SW480 (cell line): ENCODE results near the gene SSR3.

ENCODE experiments used
- DNase-seq: peaks from one replicate; pipeline ENCODE4 v3.0.0-alpha.2; 2016; ENCODE audit warnings: low spot score

Gene SSR3

DNA sequence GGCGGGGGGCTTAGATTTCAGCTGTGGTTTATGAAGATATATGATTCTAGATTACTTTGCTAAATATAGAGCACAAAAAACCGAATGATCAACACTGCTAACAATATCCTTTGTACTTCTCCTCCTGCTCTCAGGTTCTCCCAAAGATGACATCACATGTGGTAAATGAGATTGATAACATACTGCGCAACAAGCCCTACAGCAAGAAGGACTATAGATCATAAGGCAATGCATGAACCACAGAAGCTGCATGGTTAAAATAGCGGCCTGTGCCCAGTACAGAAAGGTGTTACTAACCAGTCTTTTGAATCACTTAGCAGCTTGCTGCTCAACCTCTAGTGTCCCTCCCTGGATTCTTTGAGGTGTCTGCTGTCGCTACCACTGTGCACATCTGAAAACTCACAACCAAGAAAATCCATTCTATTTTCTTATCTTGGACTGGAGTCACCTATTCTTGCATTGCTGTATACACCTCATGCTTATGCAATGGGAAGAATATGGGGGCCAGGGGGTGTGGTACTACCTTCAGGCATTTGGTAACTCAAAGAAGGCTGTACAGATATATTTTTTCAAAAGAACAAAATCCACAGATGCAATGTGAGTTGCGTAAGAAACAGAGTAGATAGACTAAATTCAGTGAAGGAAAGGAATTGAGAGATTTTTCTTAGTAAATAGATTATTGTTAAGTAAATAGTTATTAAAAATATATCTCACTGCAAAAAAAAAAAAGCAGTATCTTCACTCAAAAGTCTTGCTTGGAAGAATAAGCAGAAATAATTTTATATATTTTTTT is 18.2 kb downstream of the SSR3 start:
- no peak for DNase-seq

DNA sequence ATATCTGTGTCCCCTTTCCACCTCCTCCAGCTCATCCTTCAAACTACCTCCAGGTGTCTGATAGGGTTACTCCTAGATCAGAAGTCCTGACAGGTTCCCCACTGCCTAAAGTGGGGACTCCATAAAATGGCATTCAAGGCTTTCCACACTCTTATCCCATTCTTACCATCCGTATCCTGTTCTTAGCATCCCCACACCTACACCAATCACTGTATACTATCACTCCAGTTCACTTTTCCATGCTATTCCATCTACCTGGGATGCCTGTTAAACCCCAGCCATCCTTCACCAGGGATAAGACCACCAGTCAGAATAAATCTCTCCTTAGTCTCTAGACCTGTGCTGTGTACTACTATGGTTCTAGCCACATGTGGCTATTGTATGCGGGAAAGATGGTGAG is 19.1 kb downstream of the SSR3 start:
- no peak for DNase-seq

DNA sequence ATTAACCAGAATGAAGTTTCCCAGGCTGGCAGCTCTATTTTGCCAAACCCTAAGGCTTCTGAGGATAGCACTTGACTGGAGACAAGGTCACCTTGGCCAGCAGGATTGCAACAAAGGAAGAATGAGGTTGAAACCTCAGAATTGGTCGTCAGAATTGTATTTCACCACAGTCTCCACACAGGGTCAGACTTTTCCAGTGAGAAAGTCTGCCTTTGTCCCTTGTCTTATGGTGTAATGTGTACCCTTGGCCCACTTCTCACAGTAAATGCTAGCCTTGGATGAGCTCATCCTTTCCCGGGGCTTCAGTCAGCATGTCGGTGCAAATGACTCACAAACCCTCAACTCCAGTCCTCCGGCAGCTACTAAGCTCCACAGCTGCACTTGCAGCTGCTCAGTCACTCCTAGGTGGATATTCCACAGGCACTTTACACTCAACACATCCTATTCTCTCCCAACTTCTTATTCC is 19.7 kb downstream of the SSR3 start:
- DNase-seq = peak; percentile 93

DNA sequence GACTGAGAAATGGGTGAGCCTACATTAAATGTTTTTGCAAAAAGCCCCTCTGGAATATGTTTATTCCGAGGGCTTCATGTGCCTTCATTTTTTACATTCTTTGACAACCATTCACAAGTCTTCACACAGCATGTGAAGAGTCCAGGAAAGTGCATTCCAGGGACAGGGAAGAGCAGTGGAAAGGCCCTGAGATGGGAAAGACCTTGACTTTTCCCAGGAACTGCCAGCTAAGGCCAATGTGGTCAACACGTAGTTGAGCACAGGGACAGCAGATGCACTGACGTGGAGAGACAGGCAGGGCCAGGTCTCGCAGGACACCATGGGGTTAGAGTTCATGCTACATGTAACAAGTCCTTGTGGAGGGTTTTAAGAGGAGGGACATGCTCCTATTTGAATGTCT is 21.7 kb downstream of the SSR3 start:
- no peak for DNase-seq

DNA sequence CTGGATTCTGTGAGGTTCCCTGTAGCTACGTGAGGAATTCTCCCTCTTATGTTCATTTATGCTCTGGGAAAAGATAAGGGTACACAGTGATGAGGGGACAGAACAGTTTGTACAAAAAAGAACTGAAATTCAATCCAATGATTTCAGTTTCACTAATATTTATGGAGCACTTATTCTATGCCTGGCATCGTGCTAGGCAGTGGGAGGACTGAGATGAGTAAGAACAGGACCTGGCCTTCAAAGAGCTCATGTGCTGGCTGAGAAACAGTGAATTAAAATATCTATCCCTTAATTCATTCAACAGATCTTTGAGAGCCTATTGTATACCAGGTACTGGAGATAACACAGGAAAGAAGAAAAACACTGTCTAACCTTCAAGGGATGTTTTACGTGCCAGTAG is 22.2 kb downstream of the SSR3 start:
- DNase-seq = no peak

DNA sequence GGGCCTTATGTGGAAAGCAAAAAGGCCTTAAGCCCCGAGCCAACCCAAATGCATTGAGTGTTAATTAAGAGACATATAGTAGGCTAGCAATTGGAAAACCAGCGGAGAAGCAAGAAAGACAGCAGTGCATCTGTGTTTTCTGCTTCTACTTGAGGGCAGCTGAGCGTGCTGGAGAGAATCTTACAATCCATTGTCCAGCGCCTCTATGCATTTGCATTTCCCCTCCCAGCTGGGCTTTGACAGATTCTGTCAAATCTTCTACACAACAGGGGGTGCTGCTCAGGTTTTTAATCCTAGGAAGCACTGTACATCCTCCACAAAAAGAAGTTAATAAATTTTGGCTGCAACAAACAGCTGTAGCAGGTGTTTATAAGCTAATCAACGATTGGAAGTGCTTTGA is 23.9 kb downstream of the SSR3 start:
- no peak for DNase-seq

DNA sequence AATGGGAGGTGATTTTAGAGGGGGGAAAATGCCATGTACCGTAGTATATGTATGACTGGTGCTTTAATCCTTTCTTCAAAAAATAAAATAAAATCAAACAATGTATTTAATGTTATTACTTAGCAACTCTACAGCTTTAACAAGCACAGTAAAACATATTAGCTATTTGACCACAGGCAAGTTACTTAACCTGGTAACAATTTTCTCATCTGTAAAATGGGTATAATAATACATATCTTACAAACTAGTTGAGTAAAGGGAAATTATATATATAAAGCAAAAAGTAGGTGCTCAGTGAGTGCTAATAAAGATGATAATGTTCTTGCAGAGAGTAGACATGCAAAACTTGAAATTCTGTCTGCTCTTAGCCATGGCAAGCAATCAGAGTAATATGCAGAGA is 27.9 kb downstream of the SSR3 start:
- DNase-seq = no peak

DNA sequence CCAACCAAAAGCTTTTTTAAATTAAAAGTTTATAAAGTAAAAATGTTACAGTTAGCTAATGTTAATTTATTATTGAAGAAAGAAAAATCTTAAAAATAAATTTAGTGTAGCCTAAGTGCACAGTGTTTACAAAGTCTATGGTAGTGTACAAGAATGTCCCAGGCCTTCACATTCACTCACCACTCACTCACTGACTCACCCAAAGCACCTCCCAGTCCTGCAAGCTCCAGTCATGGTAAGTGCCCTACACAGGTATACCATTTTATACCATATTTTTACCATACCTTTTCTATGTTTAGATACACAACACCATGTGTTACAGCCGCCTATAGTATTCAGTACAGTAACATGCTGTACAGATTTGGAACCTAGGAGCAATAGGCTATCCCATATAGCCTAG is 29.1 kb downstream of the SSR3 start:
- DNase-seq = no peak

DNA sequence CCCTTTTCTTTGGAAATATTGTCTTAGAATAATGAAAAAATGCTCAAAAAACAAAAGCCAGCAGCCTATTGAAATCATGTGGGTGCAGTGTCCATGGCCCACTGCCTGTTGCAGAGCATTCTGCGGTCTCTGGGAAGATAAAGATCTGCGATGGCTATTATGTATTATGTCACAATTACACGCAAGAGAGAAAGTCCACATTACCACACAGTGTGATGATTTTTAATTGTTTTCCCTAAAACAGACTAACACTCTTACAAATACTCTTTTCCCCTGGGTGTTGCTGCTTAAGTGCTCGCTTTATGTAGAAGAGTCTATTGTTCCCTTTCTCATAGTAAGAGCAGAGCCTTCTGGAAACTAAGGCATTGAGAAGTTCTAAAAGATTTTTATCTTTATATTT is 32.2 kb downstream of the SSR3 start:
- DNase-seq = no peak

DNA sequence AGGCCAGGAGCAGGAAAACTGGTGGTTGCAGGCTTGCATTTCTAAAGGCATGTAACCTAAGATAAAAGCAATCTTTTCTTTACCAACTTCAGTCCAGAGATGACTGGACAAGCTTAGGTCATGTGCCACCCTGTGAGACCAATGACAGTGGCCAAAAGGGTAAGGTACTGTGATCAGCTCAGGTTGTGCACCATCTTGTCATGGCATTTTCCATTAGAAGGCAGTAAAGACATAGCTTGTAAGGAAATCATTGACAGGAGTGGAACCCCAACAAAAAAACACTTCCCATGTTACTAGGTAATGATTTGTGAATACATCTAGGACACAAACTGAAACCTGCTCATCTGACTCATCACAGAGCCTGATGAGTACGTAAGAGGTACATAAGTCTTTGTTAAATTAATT is 35.2 kb downstream of the SSR3 start:
- no peak for DNase-seq

DNA sequence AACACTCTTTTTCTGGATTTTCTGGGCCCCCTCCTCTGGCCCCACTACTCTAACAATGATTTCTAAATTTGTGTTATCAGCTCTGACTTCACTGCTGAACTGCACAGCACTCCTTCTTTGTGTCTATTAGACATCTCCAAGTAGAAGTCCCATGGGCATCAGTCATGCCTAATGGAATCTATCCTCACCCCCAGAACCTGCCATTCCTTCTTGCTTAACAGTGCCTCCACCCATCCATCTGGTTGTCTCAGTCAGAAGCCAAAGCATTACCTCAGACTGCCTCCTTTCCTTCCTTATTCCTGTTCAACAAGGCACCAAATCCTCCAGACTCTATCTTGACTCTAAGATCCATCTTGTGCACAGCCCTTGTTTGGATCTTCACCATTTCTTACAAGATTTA is 36.2 kb downstream of the SSR3 start:
- no peak for DNase-seq

DNA sequence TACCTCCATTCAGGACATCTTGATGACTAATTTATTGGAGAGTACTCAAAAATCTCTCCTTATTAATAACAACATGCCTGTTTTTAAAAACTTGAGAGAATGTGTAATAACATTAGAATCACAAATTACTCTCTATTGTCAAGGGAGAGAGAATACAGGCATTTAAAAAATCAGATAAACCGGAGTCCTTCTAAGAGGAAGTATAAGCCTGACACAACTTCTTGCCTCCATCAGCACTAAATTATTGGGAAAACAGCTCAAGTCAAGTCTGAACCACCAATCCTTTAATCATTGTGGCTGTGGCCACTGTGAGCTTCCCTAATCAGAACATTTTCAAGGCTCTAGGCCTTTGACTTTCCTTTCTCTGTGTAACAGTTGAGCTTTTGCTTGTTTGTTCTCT is 38.0 kb downstream of the SSR3 start:
- DNase-seq = no peak

DNA sequence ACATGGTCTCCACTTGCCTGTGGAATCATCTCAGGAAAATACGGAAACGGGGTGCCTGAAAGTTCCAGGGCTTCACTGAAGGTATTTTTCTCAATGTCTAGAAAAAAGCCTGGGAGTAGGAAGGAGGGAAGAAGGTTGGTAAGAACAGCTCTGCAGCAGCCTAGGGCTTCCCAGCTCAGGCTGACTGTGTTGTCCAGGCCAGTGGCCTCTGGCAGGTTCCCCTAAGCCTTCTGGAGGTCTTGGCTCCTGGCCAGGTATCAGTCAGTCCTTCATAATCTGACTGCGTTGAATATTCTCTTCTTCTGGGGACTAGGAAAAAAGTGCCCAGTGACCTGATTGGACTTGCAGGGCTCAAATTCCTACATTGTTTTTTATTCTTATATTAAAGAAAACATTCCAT is 38.6 kb downstream of the SSR3 start:
- no peak for DNase-seq

DNA sequence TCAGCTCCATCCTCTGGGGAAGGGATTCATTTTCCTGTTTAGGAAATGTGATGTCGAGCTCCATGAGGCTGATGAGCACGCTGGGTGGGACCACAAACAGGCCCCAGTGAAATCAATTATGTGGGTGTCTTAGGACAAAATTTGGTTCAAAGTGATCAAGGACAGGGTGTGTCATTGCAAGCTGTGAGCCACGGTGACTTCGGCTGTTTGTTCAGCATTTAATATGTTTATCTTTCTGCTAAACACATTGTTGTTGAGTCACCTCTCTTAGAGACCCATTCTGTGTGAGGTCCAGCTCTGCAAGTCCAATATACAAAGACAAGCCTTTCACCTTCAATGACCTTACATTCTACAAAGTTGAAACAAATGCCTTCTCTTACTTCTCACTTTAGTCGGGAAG is 41.3 kb downstream of the SSR3 start:
- peak; percentile 52 for DNase-seq

DNA sequence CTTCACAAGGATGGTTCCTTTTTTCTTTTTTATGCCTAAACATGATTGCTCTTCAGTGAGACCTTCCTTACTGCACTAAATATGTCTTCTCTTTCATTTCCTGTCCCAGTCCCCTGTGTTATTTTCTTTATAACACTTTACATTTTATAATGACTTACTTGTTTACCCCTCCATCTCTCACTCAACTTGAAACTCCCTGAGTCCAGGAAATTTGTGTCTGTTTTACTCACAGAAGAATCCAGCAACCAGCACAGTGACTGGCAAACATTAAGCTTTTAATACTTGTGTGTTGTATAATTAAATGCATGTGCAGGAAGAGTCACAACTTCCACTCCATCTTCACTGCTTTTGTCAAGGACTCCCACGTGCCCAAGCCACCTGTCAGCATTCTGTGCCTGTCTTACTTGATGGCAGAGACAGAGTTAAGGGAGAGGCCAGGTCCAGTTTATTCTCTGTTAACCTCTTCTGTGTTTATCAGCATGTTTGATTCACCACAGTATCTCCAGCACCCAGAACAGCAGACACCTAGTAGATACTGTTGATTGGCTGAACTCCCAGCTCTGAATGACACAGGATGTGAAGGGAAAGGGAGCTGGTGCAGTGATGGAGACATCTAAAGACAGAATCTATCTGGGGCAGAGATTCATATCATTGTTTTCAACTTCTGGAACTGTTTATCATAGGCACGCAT is 42.8 kb downstream of the SSR3 start:
- DNase-seq = no peak

DNA sequence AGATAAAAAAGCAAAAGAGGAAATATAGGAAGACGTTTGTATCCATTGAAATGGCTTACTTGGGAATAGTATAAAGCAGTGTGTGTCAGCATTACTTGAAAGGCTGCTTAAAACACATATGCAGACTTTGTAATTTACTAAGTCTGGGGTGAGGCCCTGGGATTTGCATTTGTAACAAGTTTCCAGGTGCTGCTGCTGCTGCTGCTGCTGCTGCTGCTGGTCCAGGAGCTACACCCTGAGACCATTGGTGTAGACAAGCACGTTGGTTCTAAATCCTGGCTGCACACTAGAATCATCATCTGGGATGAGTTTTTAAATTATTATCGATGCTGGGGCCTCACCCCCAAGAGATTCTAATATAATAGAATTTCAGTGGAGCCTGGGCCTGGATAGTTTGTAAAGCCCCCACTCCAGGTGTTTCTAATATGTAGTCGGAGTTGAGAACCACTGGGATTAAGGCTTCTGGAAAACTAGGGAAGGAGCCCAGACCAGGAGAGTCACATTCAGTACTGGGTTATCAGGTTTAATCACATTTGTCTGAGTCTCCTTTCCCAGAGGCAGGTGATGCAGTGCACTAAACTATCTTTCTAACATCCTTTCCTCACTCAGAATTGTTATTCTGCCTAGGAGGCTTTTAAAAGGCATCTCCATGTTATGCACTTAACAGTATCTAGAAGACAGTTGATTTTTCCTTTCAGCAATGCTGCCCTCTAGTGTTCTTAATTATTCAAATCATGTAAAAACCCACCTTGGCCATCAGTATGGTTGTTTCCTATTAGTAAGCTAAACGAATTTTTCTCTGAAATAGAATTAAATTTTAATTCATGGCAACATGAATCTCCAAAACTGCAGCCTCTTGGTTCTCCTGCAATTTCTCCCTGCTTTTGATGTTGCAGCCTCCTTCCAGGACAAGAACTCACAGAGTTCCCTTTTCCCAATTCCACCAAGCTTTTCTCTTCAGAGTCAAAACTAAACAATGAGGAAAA is 45.4 kb downstream of the SSR3 start:
- DNase-seq = peak; percentile 59

DNA sequence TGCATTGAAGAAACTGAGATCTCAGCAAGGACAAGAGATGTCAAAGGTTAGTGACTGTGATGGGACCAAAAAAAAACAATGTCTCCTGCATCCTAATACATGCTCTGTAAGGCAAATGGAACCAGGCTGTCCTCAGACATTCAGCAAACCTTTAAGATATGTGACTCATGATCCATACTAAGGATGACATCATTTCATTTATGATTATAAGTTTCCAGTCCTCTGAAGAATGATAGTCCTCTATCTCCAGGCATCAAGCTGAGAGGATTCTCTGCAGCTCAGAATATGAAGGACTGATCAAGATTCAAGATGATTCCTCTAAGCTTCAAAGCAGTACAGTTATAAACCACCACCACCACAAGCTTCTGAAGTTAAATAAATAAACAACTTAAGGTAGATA is 47.6 kb downstream of the SSR3 start:
- DNase-seq = no peak

DNA sequence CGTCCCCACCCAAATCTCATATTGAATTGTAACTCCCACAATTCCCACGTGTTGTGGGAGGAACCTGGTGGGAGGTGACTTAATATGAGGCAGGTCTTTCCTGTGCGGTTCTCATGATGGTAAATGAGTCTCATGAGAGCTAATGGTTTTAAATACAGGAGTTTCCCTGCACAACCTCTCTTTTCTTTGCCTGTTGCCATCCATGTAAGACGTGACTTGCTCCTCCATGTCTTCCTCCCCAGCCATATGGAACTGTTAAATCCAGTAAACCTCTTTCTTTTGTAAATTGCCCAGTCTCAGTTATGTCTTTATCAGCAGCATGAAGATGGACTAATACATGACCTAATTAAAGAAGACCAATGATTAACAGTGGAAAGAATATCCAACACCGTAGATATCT is 56.6 kb downstream of the SSR3 start:
- no peak for DNase-seq

DNA sequence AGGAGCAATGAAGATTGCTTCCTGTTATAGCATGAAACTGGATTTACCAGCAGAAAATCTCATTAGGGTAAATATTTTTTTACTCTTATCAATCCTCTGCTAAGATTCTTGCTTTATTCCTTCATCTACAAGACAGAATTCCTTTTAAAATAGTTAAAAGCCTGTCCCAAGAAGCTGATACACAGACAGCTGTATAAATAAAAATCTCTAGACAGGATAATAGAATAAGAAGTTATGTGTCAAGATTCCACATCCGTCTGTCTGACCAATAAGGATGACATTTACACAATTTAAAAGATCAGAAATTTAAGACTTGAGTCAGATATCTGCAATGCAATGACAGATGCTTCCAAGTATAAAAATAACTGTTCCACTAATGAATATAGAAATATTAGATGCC is 57.6 kb downstream of the SSR3 start:
- no peak for DNase-seq

DNA sequence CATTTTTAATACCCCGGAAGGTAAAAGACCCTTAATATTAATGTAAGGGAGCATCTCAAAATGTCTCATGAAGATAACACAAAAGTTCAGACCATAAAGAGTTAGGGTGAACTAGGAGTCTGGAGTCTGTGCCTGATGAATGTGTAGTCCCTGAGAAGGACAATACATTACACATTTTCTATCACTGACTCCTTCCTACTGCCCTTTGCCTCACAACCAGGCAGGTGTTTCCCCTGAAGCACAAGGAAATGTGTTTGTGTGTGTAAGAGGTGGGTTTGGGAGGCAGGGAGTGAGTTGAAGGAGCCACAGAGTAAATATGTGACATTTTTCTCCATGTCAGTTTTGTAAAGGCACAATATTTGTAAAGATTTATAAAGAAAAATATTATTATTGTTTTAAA is 59.1 kb downstream of the SSR3 start:
- no peak for DNase-seq

DNA sequence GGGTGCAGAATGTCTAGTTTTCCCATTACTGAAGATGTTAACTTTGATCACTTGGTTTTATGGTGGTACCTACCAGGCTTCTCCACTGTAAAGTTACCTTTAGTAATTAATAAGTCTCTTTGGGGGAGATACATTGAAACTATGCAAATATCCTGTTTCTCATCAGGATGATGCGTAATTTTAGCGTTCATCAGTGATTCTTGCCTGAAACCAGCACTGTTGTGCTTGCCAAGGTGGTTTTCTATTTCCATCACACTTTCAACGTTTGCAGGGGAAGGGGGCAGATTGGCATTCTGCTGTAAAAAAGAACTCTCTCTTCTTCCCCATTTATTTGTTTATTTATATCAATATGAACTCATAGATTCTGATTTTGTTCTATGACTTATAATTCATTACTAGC is 61.0 kb downstream of the SSR3 start:
- DNase-seq = no peak

DNA sequence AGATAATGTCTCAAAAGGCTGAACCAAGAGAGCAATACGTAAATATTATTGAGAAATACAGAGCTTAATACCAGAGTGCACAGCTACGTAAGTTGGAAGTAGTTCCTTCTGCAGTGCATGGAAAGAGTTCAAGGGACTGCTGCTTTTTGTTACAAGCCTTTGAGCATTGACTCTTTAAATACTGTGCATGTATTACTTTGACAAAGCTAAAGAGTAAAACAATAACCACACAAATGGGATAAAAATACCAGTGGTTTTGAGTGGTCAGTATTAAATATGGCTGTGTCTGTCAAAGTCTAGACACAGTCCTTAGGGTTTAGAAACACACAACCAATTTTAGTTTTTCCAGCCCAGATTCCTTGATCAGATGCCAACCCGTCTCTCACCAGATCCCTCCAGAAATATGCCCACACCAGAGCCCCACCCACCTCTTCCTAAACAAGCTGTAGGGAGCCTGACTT is 62.1 kb downstream of the SSR3 start:
- no peak for DNase-seq

DNA sequence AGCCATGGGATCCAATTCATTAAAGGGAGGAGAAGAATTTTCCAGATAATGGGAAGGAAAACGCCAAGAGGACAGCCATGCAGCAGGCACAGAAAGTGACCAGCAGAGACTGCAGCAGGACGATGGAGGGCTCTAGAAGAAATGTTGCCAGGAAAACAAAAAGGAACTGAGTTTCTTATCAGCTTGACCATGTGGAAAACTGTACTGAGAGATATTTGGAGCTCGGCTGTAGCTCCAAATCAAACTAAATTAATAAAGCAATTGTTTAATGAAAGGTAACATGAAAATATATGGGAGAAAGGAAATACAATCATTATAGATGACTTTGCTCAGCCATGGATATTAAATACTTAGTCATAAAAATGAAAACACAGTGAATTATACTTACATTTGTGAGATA is 63.7 kb downstream of the SSR3 start:
- no peak for DNase-seq
